Neuron (in vitro differentiated cells): Measurements from ENCODE around the gene ATP4B.

ENCODE experiments used
- H2AFZ ChIP-seq: one replicate; pipeline ENCODE4 v1.6.1; 2013; ENCODE audit warnings: low read depth, mild to moderate bottlenecking, inconsistent platforms, low read length, moderate library complexity
- H3K27me3 ChIP-seq: one replicate; pipeline ENCODE4 v1.6.1; 2013; ENCODE audit warnings: low read length; ENCODE audit not compliant: insufficient read depth
- H3K36me3 ChIP-seq: one replicate; pipeline ENCODE4 v1.6.1; 2013; ENCODE audit warnings: low read length; ENCODE audit not compliant: insufficient read depth
- H3K4me1 ChIP-seq: one replicate; pipeline ENCODE4 v1.6.1; 2013; ENCODE audit warnings: low read length; ENCODE audit not compliant: insufficient read depth
- H3K4me3 ChIP-seq: 2 replicates; pipeline ENCODE4 v1.5.1; 2013; ENCODE audit warnings: mild to moderate bottlenecking, low read length, moderate library complexity
- H3K9me3 ChIP-seq: one replicate; pipeline ENCODE4 v1.6.1; 2013; ENCODE audit warnings: low read length

The ATP4B gene

GRCh38 chr13:113653264-113654174 lies 4.5 kb downstream of the ATP4B start:
- Histone ChIP-seq H2AFZ (no peak overlapping the region), H3K27me3 (no peaks in the 10 kb centered on the region), H3K4me1 (no peaks in the 10 kb centered on the region), H3K36me3 (no peaks in the 10 kb centered on the region), H3K4me3 (no peak overlapping the region), H3K9me3 (no peaks in the 10 kb centered on the region)

DNA sequence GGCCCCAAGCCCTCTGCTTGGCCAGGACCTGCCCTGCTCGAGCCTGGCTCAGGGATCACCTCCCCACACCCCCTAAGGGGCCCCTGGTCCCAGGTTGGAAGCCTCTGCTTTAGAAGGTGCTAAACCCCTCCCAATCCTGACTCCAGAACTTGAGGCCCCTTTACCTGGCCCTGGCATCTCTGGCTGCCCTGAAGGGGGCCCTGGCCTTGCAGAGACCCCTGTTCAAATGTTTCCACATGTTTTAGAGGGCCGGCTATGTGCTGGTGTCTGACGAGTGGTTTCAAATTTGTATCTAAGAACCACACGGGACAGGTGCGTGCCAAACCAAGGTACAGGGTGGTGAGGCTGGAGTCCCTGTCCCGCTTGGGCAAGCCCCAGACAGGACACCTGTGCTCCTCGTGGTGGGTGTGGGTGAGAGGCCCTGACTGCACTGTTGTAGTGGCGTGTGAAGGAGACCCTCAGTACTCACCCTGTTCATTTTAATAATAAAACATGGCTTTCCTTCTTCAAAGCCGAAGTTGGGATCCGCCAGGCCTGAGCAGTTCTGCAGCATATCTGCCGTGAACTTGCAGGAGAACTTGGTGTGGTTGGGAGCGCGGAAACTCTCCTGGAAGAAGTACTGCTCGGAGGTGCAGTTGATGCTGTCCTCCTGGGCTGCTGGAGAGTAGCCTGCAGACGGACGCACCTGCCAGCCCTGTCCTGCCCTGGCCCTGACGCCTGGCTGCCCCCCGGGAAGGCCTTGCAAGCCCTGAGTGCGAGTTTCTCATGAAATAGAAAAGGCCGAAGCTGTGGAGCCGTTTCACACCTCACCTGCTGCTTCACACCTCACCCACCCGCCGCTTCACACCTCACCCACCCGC lies 5.4 kb downstream of the ATP4B start:
- H3K36me3 ChIP-seq: no peaks in the 10 kb centered on the region
- H3K4me1 ChIP-seq: no peaks in the 10 kb centered on the region
- H3K27me3 ChIP-seq: no peaks in the 10 kb centered on the region
- no peak overlapping the region for H2AFZ ChIP-seq
- H3K9me3 ChIP-seq: no peaks in the 10 kb centered on the region
- no peak overlapping the region for H3K4me3 ChIP-seq

DNA sequence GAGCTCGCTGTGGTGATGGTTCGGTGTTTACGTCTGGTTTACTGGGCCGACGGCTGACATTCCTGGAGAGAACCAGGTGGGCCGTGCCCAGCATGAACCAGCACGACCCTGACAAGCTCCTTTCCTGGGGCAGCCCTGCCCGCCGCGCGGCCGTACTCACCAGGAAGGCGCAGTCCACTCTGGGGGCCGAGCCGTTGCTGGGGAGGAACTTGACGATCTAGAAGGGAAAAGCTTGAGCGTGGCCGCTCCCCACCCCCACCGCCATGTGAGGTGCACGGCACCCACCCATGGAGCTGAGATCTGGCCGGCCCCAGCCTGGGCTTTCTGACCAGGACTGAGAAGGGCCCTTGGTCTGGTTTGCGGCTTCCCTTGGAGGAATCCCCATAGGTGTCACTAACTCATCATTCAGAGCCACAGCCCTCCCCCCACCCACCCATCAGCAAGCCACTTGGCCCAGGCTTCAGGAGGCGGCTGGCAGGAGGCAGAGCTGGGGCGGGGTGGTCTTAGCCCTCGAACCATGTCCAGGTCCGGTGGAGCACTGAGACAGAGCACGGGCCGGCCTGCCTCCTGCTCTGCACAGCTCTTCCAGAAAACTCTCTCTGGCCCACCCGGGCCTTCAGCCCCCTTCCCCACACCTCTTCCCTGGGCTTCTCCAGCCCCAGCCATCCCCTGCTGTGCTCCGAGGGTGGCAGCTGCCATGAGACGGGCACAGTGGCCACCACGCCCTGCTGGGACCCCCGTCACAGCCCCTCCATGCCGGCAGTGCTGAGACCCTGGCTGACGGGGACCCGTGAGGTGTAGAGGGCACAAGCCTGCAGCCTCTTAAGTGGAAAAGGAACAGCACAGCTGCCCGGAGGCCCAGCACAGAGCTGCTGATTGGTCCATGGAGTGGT lies 6.2 kb downstream of the ATP4B start:
- H3K36me3 ChIP-seq: no peaks in the 10 kb centered on the region
- no peak overlapping the region for H3K4me3 ChIP-seq
- no peaks in the 10 kb centered on the region for H3K27me3 ChIP-seq
- H3K9me3 ChIP-seq: no peaks in the 10 kb centered on the region
- no peaks in the 10 kb centered on the region for H3K4me1 ChIP-seq
- no peak overlapping the region for H2AFZ ChIP-seq

GRCh38 chr13:113650731-113651148 lies 7.3 kb downstream of the ATP4B start:
- no peak overlapping the region for H3K4me3 ChIP-seq
- H3K9me3 ChIP-seq: no peaks in the 10 kb centered on the region
- no peaks in the 10 kb centered on the region for H3K4me1 ChIP-seq
- H2AFZ ChIP-seq: no peak overlapping the region
- H3K27me3 ChIP-seq: no peaks in the 10 kb centered on the region
- no peaks in the 10 kb centered on the region for H3K36me3 ChIP-seq

DNA sequence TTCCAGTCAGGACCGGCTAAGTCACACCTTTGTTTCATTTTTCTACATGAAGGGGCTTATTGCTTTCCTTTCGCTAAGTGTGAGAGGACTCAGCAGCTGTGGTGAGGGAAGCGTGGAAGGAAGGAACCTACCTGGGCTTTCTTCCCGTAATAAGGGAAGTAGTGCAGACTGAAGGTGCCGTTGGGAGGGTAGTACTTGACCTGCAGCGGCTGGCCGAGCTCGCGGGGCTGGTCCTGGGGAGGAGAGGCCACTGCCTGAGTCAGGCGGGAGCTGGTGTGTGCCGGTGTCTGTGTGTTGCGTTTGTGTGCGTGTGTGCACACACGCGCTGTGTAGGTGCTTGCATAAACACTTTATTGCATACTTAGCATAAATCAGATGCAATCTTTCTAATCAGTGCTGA lies 7.7 kb downstream of the ATP4B start:
- Histone ChIP-seq H3K36me3 (no peaks in the 10 kb centered on the region), H3K4me3 (no peak overlapping the region), H3K4me1 (no peaks in the 10 kb centered on the region), H3K27me3 (no peaks in the 10 kb centered on the region), H2AFZ (no peak overlapping the region), H3K9me3 (no peaks in the 10 kb centered on the region)

GRCh38 chr13:113649212-113649611 lies 8.8 kb downstream of the ATP4B start:
- H2AFZ ChIP-seq: no peak overlapping the region
- H3K4me1 ChIP-seq: no peaks in the 10 kb centered on the region
- no peaks in the 10 kb centered on the region for H3K27me3 ChIP-seq
- H3K4me3 ChIP-seq: no peak overlapping the region
- H3K9me3 ChIP-seq: no peaks in the 10 kb centered on the region
- no peaks in the 10 kb centered on the region for H3K36me3 ChIP-seq

DNA sequence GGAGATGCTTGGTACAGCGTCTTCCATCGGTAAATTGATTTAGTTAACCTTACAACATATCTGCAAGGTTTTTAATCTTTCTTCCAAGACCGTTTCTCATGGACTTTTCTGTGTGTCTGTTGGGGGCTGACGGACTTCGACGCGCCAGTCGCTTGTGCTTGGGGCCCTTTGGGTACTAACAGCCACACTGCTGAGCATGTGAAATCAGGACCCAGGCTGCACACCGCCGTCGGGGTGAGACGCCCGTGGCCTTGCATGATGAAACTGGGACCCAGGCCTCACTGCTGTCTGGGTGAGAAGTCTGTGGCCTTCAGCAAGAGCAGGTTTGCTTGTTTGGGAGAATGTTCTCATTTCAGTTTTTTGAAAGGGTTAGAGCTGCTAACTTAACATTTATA lies 9.8 kb downstream of the ATP4B start:
- Histone ChIP-seq H3K4me1 (no peaks in the 10 kb centered on the region), H3K4me3 (no peak overlapping the region), H3K36me3 (no peaks in the 10 kb centered on the region), H3K9me3 (no peaks in the 10 kb centered on the region), H3K27me3 (no peaks in the 10 kb centered on the region), H2AFZ (no peak overlapping the region)

DNA sequence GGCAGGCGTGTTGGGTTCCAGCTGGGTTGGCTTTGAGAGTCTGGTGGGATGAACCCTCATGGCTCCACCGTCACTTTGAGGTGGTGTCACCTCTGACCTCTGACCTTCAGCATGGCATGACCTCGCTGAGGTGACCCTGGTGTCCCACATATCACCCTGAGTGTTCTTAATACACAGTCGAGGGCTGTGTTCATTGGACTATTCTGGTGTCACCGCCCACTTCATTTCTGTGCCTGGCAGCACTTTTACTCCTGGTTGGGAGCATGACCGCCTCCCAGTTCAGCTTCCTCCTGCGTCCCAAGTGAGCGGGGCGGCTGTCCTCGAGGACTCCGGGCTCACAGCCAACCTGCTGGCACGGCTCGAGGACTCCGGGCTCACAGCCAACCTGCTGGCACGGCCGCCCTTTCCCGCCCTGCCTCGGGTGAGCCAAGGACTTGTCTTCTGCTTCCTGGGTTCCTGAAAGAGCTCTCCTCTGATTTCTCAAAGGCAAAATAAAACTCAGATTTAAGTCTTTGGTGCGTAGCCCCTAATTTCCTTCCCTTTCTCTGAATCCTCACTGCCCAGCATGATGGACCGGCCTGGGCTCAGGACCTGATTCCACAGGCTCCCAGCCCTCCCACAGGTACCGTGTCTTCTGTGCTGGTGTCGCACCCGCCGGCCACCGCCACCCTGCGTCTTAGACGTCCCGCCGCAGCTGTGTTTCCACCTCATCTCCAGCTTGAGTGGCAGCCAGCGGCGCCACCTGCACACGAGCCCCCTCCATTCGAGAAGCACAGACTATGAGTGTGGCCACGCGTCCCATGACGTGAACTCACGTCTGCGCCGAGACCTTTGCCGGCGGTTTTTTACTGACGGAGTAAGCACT lies 10.4 kb downstream of the ATP4B start:
- H3K4me3 ChIP-seq: no peak overlapping the region
- no peak overlapping the region for H2AFZ ChIP-seq
- no peaks in the 10 kb centered on the region for H3K27me3 ChIP-seq
- H3K9me3 ChIP-seq: no peaks in the 10 kb centered on the region
- H3K36me3 ChIP-seq: peaks cover 2% of the 10 kb centered on the region
- no peaks in the 10 kb centered on the region for H3K4me1 ChIP-seq

- H3K4me3 ChIP-seq: no peak overlapping the region
- H3K27me3 ChIP-seq: no peaks in the 10 kb centered on the region
- no peaks in the 10 kb centered on the region for H3K9me3 ChIP-seq
- no peak overlapping the region for H2AFZ ChIP-seq
- no peaks in the 10 kb centered on the region for H3K4me1 ChIP-seq
- peaks cover 8% of the 10 kb centered on the region for H3K36me3 ChIP-seq
Observed at GRCh38 chr13:113646921-113647340, 11.1 kb downstream of the ATP4B start.

DNA sequence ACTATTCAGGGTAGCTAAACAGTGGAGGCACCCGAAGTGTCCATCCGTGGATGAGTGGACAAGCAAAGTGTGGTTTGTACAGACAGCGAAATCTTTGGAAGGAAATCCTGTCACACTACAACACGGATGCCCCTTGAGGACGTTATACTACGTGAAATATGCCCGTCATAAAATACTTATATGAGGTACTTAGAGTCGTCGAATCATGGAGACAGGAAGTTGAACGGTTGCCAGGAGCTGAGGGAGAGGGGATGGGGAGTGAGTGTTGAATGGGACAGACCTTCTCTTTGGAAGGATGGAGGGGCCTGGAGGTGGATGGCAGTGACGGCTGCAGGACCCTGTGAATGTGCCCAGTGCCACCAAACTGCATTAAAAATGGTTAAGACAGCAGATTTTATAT lies 11.6 kb downstream of the ATP4B start:
- H3K27me3 ChIP-seq: no peaks in the 10 kb centered on the region
- peaks cover 12% of the 10 kb centered on the region for H3K36me3 ChIP-seq
- no peak overlapping the region for H2AFZ ChIP-seq
- no peak overlapping the region for H3K4me3 ChIP-seq
- H3K9me3 ChIP-seq: peaks cover 3% of the 10 kb centered on the region
- no peaks in the 10 kb centered on the region for H3K4me1 ChIP-seq

- Histone ChIP-seq H2AFZ (no peak overlapping the region), H3K9me3 (peaks cover 8% of the 10 kb centered on the region), H3K4me3 (no peak overlapping the region), H3K27me3 (no peaks in the 10 kb centered on the region), H3K36me3 (peaks cover 17% of the 10 kb centered on the region), H3K4me1 (no peaks in the 10 kb centered on the region)
Observed at GRCh38 chr13:113645329-113645728, 12.7 kb downstream of the ATP4B start.

GRCh38 chr13:113644800-113645199 lies 13.2 kb downstream of the ATP4B start:
- H3K9me3 ChIP-seq: peaks cover 10% of the 10 kb centered on the region

More at GRCh38 chr13:113644800-113645199, 13.2 kb downstream of the ATP4B start:
- Histone ChIP-seq H2AFZ (no peak overlapping the region), H3K4me1 (no peaks in the 10 kb centered on the region), H3K4me3 (no peak overlapping the region), H3K36me3 (peaks cover 22% of the 10 kb centered on the region), H3K27me3 (no peaks in the 10 kb centered on the region)
